OCI-LY7 (cell line): ENCODE data around the gene CMPK2.

Experiments used
- CTCF ChIP-seq: fragments of 200-600 bp; sonication (generic); conservative IDR thresholded peaks from 2 replicates; pipeline ENCODE4 v1.5.1; 2014; ENCODE audit warnings: mild to moderate bottlenecking, antibody characterized with exemption, low read length, moderate library complexity, mixed read lengths
- EZH2phosphoT487 ChIP-seq: fragments of 200-600 bp; sonication (generic); IDR thresholded peaks from 2 replicates; pipeline ENCODE4 v1.6.1; 2018; ENCODE audit warnings: low read depth, borderline replicate concordance, mild to moderate bottlenecking, mixed run types, antibody characterized with exemption, low read length, moderate library complexity, mixed read lengths

- no peak for TF ChIP-seq CTCF
- TF ChIP-seq EZH2phosphoT487 = no peak
These were observed 65.2 kb downstream of the CMPK2 start for GRCh38 chr2:6800553-6800952.
